ENCODE results near the gene ABLIM2.

ABLIM2 gene

DNA sequence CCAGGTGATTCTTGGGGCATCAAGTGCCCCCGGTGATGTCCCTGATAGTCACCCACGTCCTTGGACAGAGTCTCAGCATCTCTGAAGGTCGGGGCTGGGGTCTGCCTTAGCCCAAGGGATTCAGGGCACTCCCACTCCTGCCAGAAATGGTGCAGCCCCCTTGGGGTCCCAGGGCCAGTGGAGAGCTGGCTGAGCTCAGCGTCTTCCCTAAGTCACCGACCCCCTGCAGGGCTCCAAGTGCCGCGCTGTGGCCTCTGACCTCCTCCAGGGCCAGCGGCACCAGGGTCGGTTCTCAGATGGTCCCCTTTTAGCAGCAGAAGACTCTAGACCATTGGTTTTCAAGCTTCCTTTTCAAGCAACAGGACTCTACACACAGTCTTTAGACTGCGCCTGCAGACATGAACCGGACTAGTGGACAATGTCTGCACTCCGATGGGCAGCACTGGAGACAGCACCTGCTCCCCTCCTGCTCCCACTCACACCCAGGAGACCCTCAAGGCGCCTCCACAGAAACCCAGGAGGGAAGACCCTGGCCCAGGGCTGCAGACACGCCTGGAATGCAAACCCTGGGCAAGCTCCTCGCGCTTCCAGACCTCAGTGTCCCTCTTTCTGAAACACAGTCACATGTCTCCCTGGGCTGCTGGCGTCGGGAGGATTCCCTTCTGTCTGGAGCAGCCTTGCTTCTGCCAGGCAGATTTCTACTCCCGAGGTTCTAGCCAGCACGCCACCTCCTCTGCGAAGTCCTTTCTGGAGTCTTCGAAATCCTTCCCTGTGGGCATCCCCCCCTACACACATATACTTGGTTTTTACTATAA is 53.9 kb downstream of the ABLIM2 start:
- peaks cover 23% of the 10 kb centered on the region for H3K4me1 ChIP-seq (ENCODE audit: control insufficient read depth, insufficient read depth, low read length)
- H3K9me3 ChIP-seq (ENCODE audit: control insufficient read depth, low read length): no peaks in the 10 kb centered on the region
- WGBS, 2 experiments: 81 to 84% methylated on average over 22 of the region's 22 CpGs
- H3K36me3 ChIP-seq (ENCODE audit: control insufficient read depth, insufficient read depth, low read length): no peaks in the 10 kb centered on the region
- no peak overlapping the region for H3K4me3 ChIP-seq (ENCODE audit: insufficient read depth, low read depth, low read length)
- no peaks in the 10 kb centered on the region for H3K27me3 ChIP-seq (ENCODE audit: control insufficient read depth, insufficient read depth, low read length, poor library complexity, severe bottlenecking)
- no peak overlapping the region for H3K27ac ChIP-seq (ENCODE audit: insufficient read depth, low read depth, low read length, poor library complexity, severe bottlenecking)

DNA sequence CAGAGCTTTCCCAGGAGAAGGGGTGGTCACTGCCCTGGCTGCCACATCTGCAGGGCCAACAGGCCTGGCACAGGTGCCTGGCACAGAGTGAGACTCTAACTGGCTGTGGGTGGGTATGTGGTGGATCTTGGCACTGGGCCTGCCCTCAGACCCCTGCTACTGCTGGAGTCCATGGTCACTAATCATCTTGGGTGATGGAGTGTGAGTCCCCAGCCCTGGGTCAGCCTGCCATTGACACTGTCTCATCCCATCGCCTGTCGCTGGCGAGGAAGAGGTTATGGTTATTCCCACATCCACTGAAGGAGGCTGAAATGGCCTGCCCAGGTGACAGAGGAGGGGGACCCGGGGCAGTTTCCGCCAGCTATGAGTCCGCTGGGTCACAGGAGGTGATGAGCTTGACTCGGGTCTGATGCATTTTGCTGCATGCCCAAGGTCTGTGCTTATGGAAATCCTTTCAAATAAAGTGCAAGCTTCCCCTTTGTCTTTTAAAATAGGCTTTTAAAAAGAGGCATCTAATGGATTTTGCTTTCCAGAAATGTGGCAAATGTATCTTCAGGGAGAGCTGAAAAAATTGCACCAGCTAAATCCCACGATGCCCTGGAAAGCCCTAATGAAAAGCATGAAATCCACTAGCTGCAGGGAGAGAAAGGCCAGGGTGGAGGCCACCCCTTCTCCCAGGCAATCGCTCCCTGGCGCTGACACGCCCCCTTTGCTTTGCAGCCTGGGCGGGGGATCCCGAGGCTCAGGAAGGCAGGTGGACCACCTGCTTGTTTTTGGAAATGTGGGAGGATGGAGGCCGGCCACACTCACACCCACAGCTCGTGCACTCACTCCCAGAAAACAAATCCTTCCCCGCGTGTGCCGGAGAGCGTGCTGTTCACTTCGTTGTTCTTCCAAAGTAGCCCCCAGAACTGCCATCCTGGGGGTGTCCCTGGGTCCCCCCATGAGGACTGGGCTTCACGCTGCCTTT is 54.9 kb downstream of the ABLIM2 start:
- H3K4me1 ChIP-seq (ENCODE audit: control insufficient read depth, insufficient read depth, low read length): peaks cover 23% of the 10 kb centered on the region
- no peak overlapping the region for H3K4me3 ChIP-seq (ENCODE audit: insufficient read depth, low read depth, low read length)
- 59 to 64% methylated on average over 21 of the region's 21 CpGs for WGBS, 2 experiments
- no peaks in the 10 kb centered on the region for H3K36me3 ChIP-seq (ENCODE audit: control insufficient read depth, insufficient read depth, low read length)
- H3K27me3 ChIP-seq (ENCODE audit: control insufficient read depth, insufficient read depth, low read length, poor library complexity, severe bottlenecking): no peaks in the 10 kb centered on the region
- no peaks in the 10 kb centered on the region for H3K9me3 ChIP-seq (ENCODE audit: control insufficient read depth, low read length)
- no peak overlapping the region for H3K27ac ChIP-seq (ENCODE audit: insufficient read depth, low read depth, low read length, poor library complexity, severe bottlenecking)

DNA sequence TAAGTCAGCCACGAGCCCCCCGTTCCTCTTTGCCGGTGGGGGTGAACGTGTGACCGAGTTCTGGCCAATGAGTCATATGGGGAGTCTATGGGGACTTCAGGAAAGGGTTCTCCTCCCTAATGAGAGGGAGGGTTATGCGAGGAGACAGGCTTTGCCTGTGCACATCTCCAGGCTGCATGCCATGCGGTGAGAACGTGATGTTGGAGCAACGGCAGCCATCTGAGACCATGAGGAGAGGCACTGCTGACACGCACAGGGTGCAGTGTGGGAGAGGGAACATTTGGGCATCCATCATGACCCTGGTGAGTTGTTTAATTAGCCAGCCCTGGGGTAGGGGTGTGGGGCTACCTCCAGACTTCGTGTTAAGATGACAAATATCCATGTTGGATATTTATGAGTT is 55.8 kb downstream of the ABLIM2 start:
- Histone ChIP-seq H3K4me1 (ENCODE audit: control insufficient read depth, insufficient read depth, low read length) (peaks cover 23% of the 10 kb centered on the region), H3K36me3 (ENCODE audit: control insufficient read depth, insufficient read depth, low read length) (no peaks in the 10 kb centered on the region), H3K9me3 (ENCODE audit: control insufficient read depth, low read length) (no peaks in the 10 kb centered on the region), H3K4me3 (ENCODE audit: insufficient read depth, low read depth, low read length) (no peak overlapping the region), H3K27ac (ENCODE audit: insufficient read depth, low read depth, low read length, poor library complexity, severe bottlenecking) (no peak overlapping the region), H3K27me3 (ENCODE audit: control insufficient read depth, insufficient read depth, low read length, poor library complexity, severe bottlenecking) (no peaks in the 10 kb centered on the region)
- 95% methylated on average over 11 of the region's 11 CpGs for WGBS, 2 experiments

DNA sequence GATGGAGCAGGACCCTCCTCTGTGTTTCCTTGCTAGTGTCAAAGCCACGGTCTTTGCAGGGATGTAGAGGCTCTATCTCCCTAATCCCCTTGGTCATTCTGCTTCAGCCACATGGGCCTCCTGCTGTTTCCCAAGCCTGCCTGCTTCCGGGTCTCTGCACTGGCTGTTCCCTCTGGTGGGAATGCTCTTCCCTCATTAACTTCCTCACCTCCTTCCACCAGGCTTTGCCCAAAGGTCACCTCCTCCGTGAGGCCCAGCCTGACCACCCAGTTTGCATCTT is 56.6 kb downstream of the ABLIM2 start:
- no peak overlapping the region for H3K4me3 ChIP-seq (ENCODE audit: insufficient read depth, low read depth, low read length)
- no peaks in the 10 kb centered on the region for H3K36me3 ChIP-seq (ENCODE audit: control insufficient read depth, insufficient read depth, low read length)
- no peaks in the 10 kb centered on the region for H3K9me3 ChIP-seq (ENCODE audit: control insufficient read depth, low read length)
- H3K27me3 ChIP-seq (ENCODE audit: control insufficient read depth, insufficient read depth, low read length, poor library complexity, severe bottlenecking): no peaks in the 10 kb centered on the region
- H3K4me1 ChIP-seq (ENCODE audit: control insufficient read depth, insufficient read depth, low read length): peaks cover 23% of the 10 kb centered on the region
- 79 to 83% methylated on average over 3 of the region's 3 CpGs for WGBS, 2 experiments
- no peak overlapping the region for H3K27ac ChIP-seq (ENCODE audit: insufficient read depth, low read depth, low read length, poor library complexity, severe bottlenecking)

- H3K4me3 ChIP-seq (ENCODE audit: insufficient read depth, low read depth, low read length): no peak overlapping the region
- H3K27ac ChIP-seq (ENCODE audit: insufficient read depth, low read depth, low read length, poor library complexity, severe bottlenecking): no peak overlapping the region
- H3K9me3 ChIP-seq (ENCODE audit: control insufficient read depth, low read length): no peaks in the 10 kb centered on the region
- H3K27me3 ChIP-seq (ENCODE audit: control insufficient read depth, insufficient read depth, low read length, poor library complexity, severe bottlenecking): no peaks in the 10 kb centered on the region
- H3K36me3 ChIP-seq (ENCODE audit: control insufficient read depth, insufficient read depth, low read length): no peaks in the 10 kb centered on the region
- peaks cover 23% of the 10 kb centered on the region for H3K4me1 ChIP-seq (ENCODE audit: control insufficient read depth, insufficient read depth, low read length)
- 88 to 90% methylated on average over 23 of the region's 23 CpGs for WGBS, 2 experiments
Measured at GRCh38 chr4:8101213-8102075, 57.2 kb downstream of the ABLIM2 start.

DNA sequence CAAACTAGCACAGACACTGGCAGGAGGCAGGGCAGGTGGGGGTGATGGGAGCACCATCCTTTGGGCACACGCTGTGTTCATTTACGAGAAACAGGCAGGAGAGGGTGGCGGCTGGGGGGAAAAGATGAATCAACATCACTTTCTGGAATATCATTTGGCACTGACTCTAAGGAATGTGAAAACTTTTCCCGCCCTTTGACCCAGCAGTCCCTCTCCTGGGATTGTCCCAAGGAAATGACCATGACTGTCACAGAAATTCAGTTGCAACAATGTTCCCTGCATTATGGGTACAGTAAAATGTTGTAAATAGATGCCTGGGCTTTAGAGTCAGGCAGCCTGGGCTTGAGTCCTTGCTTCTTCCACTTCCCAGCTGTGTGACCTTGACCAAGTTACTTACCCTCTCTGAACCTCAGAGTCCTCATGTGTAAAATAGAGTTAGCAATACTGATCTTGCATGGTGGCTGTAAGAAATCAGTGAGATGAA is 58.6 kb downstream of the ABLIM2 start:
- Histone ChIP-seq H3K27me3 (ENCODE audit: control insufficient read depth, insufficient read depth, low read length, poor library complexity, severe bottlenecking) (no peaks in the 10 kb centered on the region), H3K4me1 (ENCODE audit: control insufficient read depth, insufficient read depth, low read length) (peaks cover 15% of the 10 kb centered on the region), H3K36me3 (ENCODE audit: control insufficient read depth, insufficient read depth, low read length) (no peaks in the 10 kb centered on the region), H3K4me3 (ENCODE audit: insufficient read depth, low read depth, low read length) (no peak overlapping the region), H3K9me3 (ENCODE audit: control insufficient read depth, low read length) (no peaks in the 10 kb centered on the region), H3K27ac (ENCODE audit: insufficient read depth, low read depth, low read length, poor library complexity, severe bottlenecking) (no peak overlapping the region)
- 94 to 97% methylated on average over 4 of the region's 4 CpGs for WGBS, 2 experiments

DNA sequence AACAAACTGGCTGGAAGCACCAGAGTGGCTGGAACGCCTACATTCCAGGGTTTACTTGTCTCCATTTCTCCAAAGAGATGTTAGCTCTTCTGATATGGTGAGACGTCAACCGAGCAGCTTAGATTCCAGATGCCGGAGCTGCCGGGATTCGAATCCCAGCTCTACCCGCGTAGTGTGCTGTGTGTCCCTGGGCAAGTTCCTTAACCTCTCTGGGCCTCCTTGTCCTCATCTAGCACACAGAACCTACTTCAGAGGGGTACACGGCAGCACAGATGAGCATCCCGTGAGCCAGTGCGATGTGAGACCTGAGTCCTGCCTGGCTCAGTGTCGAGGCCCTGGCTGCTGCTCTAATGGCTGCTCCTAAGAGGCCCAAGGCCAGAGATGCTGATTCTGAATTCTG is 60.1 kb downstream of the ABLIM2 start:
- Histone ChIP-seq H3K27ac (ENCODE audit: insufficient read depth, low read depth, low read length, poor library complexity, severe bottlenecking) (no peak overlapping the region), H3K9me3 (ENCODE audit: control insufficient read depth, low read length) (no peaks in the 10 kb centered on the region), H3K4me1 (ENCODE audit: control insufficient read depth, insufficient read depth, low read length) (peaks cover 1% of the 10 kb centered on the region), H3K36me3 (ENCODE audit: control insufficient read depth, insufficient read depth, low read length) (no peaks in the 10 kb centered on the region), H3K27me3 (ENCODE audit: control insufficient read depth, insufficient read depth, low read length, poor library complexity, severe bottlenecking) (no peaks in the 10 kb centered on the region), H3K4me3 (ENCODE audit: insufficient read depth, low read depth, low read length) (no peak overlapping the region)
- whole genome bisulfite sequencing, 2 experiments: 93 to 94% methylated on average over 12 of the region's 12 CpGs

DNA sequence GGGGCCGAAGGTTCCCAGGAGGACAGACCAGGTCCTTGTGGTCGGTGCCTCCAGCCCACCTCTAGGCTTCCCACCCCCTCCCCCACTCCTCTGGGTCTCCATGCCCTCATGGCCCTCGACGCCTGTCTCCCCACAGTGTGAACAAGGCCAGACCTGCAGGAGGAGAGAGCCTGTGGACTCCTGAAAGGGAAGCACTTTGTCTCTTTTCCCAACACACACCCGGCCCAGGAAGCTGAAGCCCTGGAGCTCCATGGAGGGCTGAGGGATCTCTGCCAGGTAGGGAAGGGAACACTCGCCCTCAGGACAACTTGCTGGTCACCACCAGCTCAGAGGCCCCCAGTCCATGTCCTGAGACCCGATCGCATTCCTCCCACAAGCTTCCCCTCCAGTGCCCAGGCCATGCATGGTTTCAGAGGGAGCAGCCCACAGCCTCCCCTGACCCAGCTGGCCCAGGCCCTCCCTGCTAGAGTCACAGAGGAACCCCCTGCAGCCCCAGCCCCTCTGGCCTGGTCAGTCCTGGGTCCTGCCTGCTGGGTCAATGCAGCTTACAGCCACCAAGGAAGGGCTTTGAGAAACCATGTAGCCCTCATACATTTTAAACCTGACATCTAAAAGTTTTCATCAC is 60.8 kb downstream of the ABLIM2 start:
- Histone ChIP-seq H3K4me1 (ENCODE audit: control insufficient read depth, insufficient read depth, low read length) (no peaks in the 10 kb centered on the region), H3K27me3 (ENCODE audit: control insufficient read depth, insufficient read depth, low read length, poor library complexity, severe bottlenecking) (no peaks in the 10 kb centered on the region), H3K27ac (ENCODE audit: insufficient read depth, low read depth, low read length, poor library complexity, severe bottlenecking) (no peak overlapping the region), H3K4me3 (ENCODE audit: insufficient read depth, low read depth, low read length) (no peak overlapping the region), H3K36me3 (ENCODE audit: control insufficient read depth, insufficient read depth, low read length) (no peaks in the 10 kb centered on the region), H3K9me3 (ENCODE audit: control insufficient read depth, low read length) (no peaks in the 10 kb centered on the region)
- 85 to 89% methylated on average over 8 of the region's 8 CpGs for WGBS, 2 experiments

DNA sequence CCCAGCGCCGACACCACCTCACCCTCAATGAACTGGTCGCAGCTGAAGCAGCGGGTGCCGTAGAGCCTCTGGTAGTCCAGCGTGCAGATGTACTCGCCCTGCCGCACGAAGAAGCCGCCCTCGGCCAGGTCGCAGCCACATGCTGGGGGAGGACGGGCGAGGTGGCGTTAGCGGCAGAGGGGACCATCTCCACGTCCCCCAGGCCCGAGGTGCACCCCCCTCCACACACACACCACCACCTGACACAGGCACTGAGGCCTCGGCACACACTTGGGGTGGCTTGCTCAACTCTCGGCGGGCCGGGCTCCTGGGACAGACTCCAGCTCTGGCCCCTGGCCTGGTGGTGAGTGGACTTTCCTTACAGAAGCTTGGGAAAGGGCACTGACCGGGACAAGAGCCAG is 61.5 kb downstream of the ABLIM2 start:
- WGBS, 2 experiments: 93 to 94% methylated on average over 23 of the region's 23 CpGs
- H3K27ac ChIP-seq (ENCODE audit: insufficient read depth, low read depth, low read length, poor library complexity, severe bottlenecking): no peak overlapping the region
- no peak overlapping the region for H3K4me3 ChIP-seq (ENCODE audit: insufficient read depth, low read depth, low read length)
- no peaks in the 10 kb centered on the region for H3K36me3 ChIP-seq (ENCODE audit: control insufficient read depth, insufficient read depth, low read length)
- H3K4me1 ChIP-seq (ENCODE audit: control insufficient read depth, insufficient read depth, low read length): no peaks in the 10 kb centered on the region
- no peaks in the 10 kb centered on the region for H3K27me3 ChIP-seq (ENCODE audit: control insufficient read depth, insufficient read depth, low read length, poor library complexity, severe bottlenecking)
- H3K9me3 ChIP-seq (ENCODE audit: control insufficient read depth, low read length): peaks cover 4% of the 10 kb centered on the region
